Measurements from ENCODE around the gene RRAS.

DNA sequence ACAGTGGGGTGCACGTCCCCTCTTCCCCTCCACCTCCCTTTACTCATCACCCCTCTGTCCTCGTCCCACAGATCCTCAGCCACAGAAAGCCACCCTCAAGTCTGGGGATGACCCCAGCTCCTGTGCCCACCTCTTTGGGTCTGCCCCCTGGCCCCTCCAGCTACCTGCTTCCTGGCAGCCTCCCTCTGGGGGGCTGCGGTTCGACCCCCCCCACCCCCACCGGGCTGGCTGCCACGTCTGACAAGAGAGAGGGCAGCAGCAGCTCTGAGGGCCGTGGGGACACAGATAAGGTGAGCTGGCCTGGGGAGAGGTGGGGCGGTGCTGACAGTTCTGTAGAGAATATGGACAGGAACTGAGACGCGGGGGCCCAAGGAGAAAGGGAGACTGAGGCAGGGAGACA, 14.6 kb upstream of the RRAS start:
- TF ChIP-seq, protein P1, sequence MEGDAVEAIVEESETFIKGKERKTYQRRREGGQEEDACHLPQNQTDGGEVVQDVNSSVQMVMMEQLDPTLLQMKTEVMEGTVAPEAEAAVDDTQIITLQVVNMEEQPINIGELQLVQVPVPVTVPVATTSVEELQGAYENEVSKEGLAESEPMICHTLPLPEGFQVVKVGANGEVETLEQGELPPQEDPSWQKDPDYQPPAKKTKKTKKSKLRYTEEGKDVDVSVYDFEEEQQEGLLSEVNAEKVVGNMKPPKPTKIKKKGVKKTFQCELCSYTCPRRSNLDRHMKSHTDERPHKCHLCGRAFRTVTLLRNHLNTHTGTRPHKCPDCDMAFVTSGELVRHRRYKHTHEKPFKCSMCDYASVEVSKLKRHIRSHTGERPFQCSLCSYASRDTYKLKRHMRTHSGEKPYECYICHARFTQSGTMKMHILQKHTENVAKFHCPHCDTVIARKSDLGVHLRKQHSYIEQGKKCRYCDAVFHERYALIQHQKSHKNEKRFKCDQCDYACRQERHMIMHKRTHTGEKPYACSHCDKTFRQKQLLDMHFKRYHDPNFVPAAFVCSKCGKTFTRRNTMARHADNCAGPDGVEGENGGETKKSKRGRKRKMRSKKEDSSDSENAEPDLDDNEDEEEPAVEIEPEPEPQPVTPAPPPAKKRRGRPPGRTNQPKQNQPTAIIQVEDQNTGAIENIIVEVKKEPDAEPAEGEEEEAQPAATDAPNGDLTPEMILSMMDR (IDR thresholded peaks at IDR 0.05), result no peak
- no peak for TF ChIP-seq EP300 (IDR thresholded peaks at IDR 0.05)
- no peak for TF ChIP-seq POLR2A (IDR thresholded peaks at IDR 0.05)

Data from ovary (tissue), 3 donors.